GM18861 (cell line): ENCODE results near the gene ZC3H12C.
A peak's percentile ranks its signal among the peaks of the same experiment; 100 is the strongest.

ENCODE experiments used
- ATAC-seq: cut with Tn5 transposase; IDR thresholded peaks from one replicate; pipeline ENCODE4 v1.9.1; 2021; ENCODE audit not compliant: unreplicated experiment

ZC3H12C gene

GRCh38 chr11:110147962-110148709 is 54.9 kb downstream of the ZC3H12C start:
- no peak for ATAC-seq

- peak; percentile 55 for ATAC-seq
These were observed 55.9 kb downstream of the ZC3H12C start for GRCh38 chr11:110148775-110149744.

GRCh38 chr11:110152199-110152598 is 59.0 kb downstream of the ZC3H12C start:
- ATAC-seq, result no peak

- no peak for ATAC-seq
These were observed 60.3 kb downstream of the ZC3H12C start for GRCh38 chr11:110153474-110153873.

GRCh38 chr11:110156503-110156902 is 63.3 kb downstream of the ZC3H12C start:
- ATAC-seq, result no peak

- ATAC-seq, result no peak
These were observed 65.4 kb downstream of the ZC3H12C start for GRCh38 chr11:110158317-110159200.

GRCh38 chr11:110159476-110159875 is 66.3 kb downstream of the ZC3H12C start:
- ATAC-seq, result no peak

GRCh38 chr11:110160016-110160415 is 66.8 kb downstream of the ZC3H12C start:
- no peak for ATAC-seq

GRCh38 chr11:110160437-110160836 is 67.2 kb downstream of the ZC3H12C start:
- no peak for ATAC-seq

- no peak for ATAC-seq
These were observed 67.9 kb downstream of the ZC3H12C start for GRCh38 chr11:110161061-110161460.

GRCh38 chr11:110162216-110162615 is 69.0 kb downstream of the ZC3H12C start:
- ATAC-seq, result no peak

GRCh38 chr11:110165039-110165925 is 72.1 kb downstream of the ZC3H12C start:
- ATAC-seq, result no peak

GRCh38 chr11:110168033-110168803 is 75.0 kb downstream of the ZC3H12C start:
- no peak for ATAC-seq

GRCh38 chr11:110169738-110170137 is 76.5 kb downstream of the ZC3H12C start:
- no peak for ATAC-seq

- ATAC-seq, result no peak
These were observed 79.4 kb downstream of the ZC3H12C start for GRCh38 chr11:110172468-110173065.

- ATAC-seq, result peak; percentile 44
These were observed 80.8 kb downstream of the ZC3H12C start for GRCh38 chr11:110173811-110174644.

- no peak for ATAC-seq
These were observed 81.6 kb downstream of the ZC3H12C start for GRCh38 chr11:110174645-110175310.
